HG03432 (cell line): ENCODE results near the gene DCC.
"Not testable (repeated sequence)": the region's sequence is repeated elsewhere in the genome, so short reads cannot be mapped to it uniquely, and the experiment has no call there.

Experiments
- ATAC-seq: cut with Tn5 transposase; IDR thresholded peaks from one replicate; pipeline ENCODE4 v1.9.1; 2021; ENCODE audit warnings: mild to moderate bottlenecking, moderate library complexity; ENCODE audit not compliant: unreplicated experiment

Gene DCC

GRCh38 chr18:53458268-53458667 lies 1118.3 kb downstream of the DCC start:
- no peak for ATAC-seq

GRCh38 chr18:53458944-53459580 lies 1119.1 kb downstream of the DCC start:
- no peak for ATAC-seq

DNA sequence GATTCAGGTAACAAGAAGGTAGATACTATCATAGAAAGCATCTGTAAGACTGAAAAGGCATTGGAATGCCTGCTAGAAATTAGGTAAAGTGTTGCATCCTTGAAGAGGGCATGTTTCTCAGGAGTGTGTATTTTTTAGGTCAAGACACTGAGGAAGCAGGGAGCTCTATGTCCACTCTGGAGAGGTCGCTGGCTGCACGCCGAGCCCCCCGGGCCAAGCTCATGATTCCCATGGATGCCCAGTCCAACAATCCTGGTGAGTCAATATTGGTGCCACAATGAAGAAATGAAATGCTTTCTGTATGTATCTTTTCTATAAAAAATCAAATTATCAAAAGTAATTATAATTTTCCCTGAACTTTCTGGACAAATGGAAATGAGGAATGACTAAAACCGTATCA lies 1127.8 kb downstream of the DCC start:
- ATAC-seq, result no peak

DNA sequence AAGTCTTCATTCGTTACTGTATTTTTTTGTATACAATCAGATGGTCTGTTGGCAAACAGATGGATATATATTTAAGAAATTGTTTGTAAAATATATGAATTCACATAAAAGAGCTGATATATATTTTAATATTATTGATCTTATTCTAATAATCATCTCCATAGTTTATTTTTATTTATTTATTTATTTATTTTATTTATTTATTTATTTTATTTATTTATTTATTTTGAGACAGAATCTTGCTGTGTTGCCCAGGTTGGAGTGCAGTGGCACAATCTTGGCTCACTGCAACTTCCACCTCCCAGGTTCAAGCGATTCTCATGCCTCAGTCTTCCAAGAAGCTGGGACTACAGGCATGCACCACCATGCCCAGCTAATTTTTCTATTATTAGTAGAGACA lies 1128.2 kb downstream of the DCC start:
- ATAC-seq, result not testable (repeated sequence)

- no peak for ATAC-seq
Observed at GRCh38 chr18:53472546-53472945, 1132.5 kb downstream of the DCC start.

GRCh38 chr18:53478155-53478554 lies 1138.2 kb downstream of the DCC start:
- no peak for ATAC-seq

GRCh38 chr18:53486296-53486695 lies 1146.3 kb downstream of the DCC start:
- no peak for ATAC-seq

- no peak for ATAC-seq
Observed at GRCh38 chr18:53489266-53489665, 1149.3 kb downstream of the DCC start.

DNA sequence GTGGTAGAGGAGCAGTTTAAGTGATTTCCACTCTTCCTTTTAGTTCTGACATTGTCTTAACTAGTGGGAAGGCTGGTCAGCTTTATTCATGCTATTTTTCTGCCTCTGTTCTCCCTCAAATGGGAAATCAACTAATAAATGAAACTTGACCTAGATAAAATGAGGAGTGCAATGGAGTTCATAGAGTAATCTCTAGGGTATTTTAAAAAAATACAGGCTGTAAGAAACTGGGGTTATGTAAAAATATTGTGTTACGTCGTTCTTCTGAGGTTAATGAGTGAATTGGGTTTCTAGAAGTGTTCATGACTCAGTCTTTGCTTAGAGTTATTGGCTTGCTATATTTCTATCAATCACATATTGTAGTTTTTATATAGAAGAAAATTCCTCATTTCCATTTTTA lies 1150.0 kb downstream of the DCC start:
- ATAC-seq, result no peak

DNA sequence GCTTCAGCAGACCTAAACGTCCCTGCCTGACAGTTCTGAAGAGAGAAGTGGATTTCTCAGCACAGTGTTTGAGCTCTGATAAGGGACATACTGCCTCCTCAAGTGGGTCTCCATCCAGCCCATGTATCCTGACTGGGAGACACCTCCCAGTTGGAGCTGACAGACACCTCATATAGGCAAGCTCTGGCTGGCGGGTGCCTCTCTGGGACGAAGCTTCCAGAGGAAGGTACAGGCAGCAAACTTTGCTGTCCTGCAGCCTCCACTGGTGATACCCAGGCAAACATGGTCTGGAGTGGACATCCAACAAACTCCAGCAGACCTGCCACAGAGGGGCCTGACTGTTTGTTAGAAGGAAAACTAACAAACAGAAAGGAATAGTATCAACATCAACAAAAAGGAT lies 1156.0 kb downstream of the DCC start:
- ATAC-seq, result no peak

DNA sequence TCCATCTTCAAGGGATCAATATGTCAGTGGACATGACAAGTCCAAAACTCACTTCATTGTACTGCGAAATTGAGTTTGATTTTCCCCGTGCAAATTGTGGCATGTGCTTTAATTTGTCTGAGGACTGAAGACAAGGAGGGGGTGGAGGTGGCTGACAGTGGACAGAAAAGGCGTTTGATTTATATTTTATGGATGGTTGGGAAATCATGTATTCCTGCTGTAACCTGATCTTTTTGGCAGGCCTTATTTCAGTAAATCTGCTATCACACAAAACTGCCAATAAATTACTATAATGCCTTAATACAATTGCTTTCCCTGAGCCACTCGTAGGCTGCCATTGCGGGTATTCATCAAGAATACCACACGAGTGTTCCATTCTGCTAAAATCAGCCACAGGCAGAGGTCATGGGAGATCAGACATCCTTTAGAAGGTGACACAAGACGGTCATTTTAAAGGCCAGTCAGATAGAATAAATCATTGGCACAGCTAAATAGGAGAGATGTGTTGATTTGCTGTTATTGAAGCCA lies 1164.0 kb downstream of the DCC start:
- ATAC-seq, result no peak

DNA sequence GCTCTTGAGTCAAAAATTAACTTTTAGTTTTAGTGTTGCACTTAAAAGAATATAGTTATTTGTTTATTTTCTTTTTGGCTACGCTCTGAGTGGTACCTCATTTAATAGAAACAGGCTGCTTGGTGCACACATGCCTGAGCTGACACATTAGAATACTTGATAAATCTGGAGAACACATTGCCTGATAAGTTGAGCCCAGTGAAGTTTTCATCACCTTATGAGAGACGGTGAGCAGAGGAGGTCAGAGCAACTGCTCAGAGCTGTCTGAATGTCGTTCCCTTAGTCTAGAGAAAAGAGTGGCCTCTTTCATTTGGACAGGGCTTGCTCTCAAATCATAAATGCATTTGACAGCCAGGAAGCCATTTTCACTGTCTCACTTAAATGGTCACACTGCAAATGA lies 1168.5 kb downstream of the DCC start:
- ATAC-seq, result no peak

GRCh38 chr18:53509886-53510285 lies 1169.9 kb downstream of the DCC start:
- no peak for ATAC-seq

DNA sequence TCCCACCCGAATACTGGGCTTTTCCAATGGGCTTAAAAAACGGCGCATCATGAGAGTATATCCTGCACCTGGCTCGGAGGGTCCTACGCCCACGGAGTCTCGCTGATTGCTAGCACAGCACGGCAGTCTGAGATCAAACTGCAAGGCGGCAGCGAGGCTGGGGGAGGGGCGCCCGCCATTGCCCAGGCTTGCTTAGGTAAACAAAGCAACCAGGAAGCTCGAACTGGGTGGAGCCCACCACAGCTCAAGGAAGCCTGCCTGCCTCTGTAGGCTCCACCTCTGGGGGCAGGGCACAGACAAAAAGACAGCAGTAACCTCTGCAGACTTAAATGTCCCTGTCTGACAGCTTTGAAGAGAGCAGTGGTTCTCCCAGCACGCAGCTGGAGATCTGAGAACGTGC lies 1171.7 kb downstream of the DCC start:
- not testable (repeated sequence) for ATAC-seq

- no peak for ATAC-seq
Observed at GRCh38 chr18:53521068-53521467, 1181.1 kb downstream of the DCC start.

DNA sequence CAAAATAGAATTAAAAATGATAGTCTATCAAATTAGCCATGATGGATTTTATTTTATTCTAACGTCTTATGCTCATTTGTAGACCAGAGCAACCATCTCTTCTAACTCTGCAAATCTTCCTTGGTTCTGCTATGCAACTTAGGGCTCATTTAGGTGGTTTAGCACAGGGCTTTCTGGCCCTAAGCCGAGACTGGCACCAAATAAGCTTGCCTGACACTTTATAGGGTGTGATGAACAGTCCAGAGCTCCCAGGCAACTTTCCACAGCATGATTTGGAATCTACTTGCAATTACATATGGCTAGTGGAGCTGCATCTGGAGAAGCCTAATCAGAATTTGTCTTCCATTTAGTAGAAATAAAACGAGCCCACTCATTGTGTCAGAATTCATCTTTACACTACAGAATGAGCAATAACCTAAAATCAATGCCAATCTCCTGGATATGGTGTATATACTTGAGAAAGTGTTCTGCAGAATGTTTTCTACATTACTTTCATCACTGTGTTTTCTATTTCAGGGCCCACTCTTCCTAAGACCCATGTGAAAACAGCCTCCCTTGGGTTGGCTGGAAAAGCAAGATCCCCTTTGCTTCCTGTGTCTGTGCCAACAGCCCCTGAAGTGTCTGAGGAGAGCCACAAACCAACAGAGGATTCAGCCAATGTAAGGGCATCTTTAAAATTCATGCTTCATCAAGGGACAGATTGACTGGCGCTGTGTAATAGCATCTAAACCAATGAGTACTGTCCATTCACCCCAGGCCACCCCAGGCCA lies 1186.3 kb downstream of the DCC start:
- no peak for ATAC-seq

DNA sequence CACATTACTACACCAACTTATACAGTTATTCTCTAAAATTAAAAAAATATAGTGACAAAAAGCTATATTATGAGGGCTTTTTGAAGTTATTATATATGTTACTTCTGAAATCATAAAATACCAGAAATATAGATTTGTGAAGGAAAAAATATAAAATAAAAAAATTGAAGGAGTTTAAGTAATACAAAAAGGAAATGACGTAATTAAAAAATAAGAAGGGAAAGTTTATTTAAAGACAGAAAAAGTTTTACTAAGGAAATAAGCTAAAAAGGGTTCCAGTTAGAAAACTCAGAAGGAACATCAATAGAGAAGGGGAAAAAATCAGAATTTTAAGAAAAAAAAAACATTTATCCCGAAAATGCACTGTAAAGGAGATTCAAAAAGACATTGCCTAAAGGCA lies 1187.4 kb downstream of the DCC start:
- ATAC-seq, result no peak

- no peak for ATAC-seq
Observed at GRCh38 chr18:53531187-53531586, 1191.2 kb downstream of the DCC start.

DNA sequence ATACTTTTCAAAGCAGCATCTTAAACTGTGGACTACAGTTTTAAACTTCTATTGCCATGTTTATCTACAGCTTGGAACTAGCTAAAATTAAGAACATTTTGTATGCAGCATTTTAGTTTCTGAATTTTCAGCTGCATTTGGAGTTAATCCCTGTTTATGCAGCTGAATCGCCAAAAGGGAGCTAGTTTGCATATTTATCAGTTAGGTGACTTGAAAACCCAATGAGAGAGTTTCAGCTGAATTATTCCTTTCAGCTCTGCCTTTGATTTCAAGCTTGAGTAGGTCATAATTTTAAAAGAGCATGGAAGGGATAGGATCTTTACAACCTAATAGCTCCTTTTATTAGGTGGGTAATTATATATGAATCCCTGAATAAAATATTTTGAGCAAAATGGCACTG lies 1191.9 kb downstream of the DCC start:
- ATAC-seq, result no peak

GRCh38 chr18:53534203-53534602 lies 1194.2 kb downstream of the DCC start:
- no peak for ATAC-seq

DNA sequence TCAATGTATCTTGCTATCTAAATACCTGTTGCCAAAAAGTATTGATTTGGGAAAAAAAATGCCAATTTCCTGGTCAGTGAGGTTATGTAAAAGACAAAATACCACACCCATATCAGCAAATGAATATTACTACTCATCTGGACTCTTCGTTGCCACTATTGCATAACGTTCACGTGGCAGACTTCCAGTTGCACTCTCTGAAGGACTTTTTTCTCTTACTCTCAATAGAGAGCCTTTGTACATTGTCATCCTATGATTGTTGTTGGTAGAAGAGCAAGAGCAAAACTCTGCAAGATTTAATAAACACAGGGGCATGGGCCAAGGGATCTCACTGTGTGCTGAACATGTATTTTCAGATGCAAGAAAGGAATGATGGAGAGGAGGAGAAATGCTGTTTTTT lies 1194.7 kb downstream of the DCC start:
- ATAC-seq, result no peak

DNA sequence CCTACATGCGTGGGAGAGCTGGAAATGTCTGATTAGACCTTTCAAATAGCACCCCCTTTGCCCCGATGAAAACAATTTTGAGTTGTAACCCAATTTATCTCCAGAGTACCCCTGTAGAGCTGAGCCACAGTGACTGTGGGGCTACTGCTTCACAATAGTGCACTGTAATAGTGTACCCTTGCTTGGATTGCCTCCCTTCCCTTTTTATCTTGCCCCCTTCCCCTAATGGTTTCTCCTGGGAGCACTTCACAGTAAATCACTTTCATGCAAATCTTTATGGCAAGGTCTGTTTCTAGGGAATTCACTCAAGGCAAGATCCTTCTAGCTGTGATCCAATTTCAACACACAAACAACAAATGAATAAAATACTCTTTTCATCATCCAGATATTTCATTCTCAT lies 1196.9 kb downstream of the DCC start:
- no peak for ATAC-seq
